Ovary (tissue), 9 donors: ENCODE measurements around the gene FLNA. TPM values are rescaled to one million over a fixed set of nuclear protein-coding genes. Genes with fewer than 3 reads are reported as not detected.

ENCODE experiments used
- DNase-seq, 5 donors: peaks; one replicate each; pipeline ENCODE4 v3.0.0-alpha.2; 2019 to 2020
- H3K27ac ChIP-seq, 2 donors: fragments of 200-600 bp; one replicate each; pipeline versions ENCODE4 v1.5.1 to v1.8.0; 2019 to 2022
- H3K27me3 ChIP-seq: fragments of 200-600 bp; one replicate; pipeline ENCODE4 v1.8.0; 2022
- H3K36me3 ChIP-seq: fragments of 200-600 bp; sonication (generic); one replicate; pipeline ENCODE4 v1.5.1; 2019
- H3K4me1 ChIP-seq: one replicate; pipeline ENCODE4 v1.8.1; 2013; ENCODE audit warnings: mild to moderate bottlenecking, moderate library complexity; ENCODE audit not compliant: insufficient read depth
- H3K4me3 ChIP-seq: fragments of 200-600 bp; sonication (generic); one replicate; pipeline ENCODE4 v1.5.1; 2017
- H3K9me3 ChIP-seq, 2 donors: fragments of 200-600 bp in 1 of 2; sonication (generic) in 1 of 2; one replicate each; pipeline versions ENCODE4 v1.5.1 to v1.8.1; 2013 to 2019; ENCODE audit warnings: mild to moderate bottlenecking in 1 of 2, moderate library complexity in 1 of 2
- CTCF ChIP-seq, 3 donors: fragments of 450-650 bp in 2 of 3; fragments of 200-600 bp in 1 of 3; IDR thresholded peaks; one replicate each; pipeline versions ENCODE4 v1.5.1 to v1.8.0; 2016 to 2022; ENCODE audit warnings: antibody characterized with exemption in 3 of 3, mild to moderate bottlenecking in 1 of 3
- EP300 ChIP-seq: sonication (generic); formaldehyde crosslinking; IDR thresholded peaks from one replicate; pipeline ENCODE4 v1.6.1; 2017; ENCODE audit warnings: antibody characterized with exemption
- POLR2A ChIP-seq: fragments of 450-650 bp; IDR thresholded peaks from one replicate; pipeline ENCODE4 v1.6.1; 2017; ENCODE audit warnings: antibody characterized with exemption, mild to moderate bottlenecking, moderate library complexity
- WGBS, 3 donors: extraction: QIAGEN DNeasy Blood & Tissue Kit in 1 of 3; methylation state at CpG; one replicate each; pipeline versions ENCODE4 v1.1.5 to v1.1.7; 2013 to 2017; 5-methylcytosine and 5-hydroxymethylcytosine counted together
- intact Hi-C, 4 donors: fragments of 100-400 bp; cut with DNase I; formaldehyde crosslinking; loops; one replicate each; pipeline versions ENCODE4 v1.11.0 to v1.15.1; 2022 to 2023
- polyA plus RNA-seq, 2 donors: library from polyadenylated mRNA; stranded (reverse); fragments of 200-250 nt in 1 of 2; fragments of 350-450 nt in 1 of 2; fragmentation: Illumina TruSeq in 1 of 2; extraction: RNeasy Lipid Tissue Mini Kit (QIAGEN cat#74804) in 1 of 2; gene quantifications; one replicate each; pipeline ENCODE4 v1.2.3, GENCODE V29; 2013 to 2014
- total RNA-seq, 7 donors: library from RNA; depleted of rRNA in 2 of 7; stranded (reverse); fragments of >200 nt in 2 of 7; fragmentation: NEBNext Ultra II Directional in 3 of 7; extraction: Animal tissue kit (Norgen Biotek cat#: 25700) in 3 of 7; gene quantifications; one replicate each; pipeline versions ENCODE4 v1.1.0 to v1.2.4, GENCODE V29; 2016 to 2023
- donor health status: DM: no; HTN: no; CAD: no; lungs with moderate emphysema.
- donor health status: DM: no; HTN: no; CAD: no.
- donor health status: Bipolar disorder and iron deficiency.
- donor health status: DM: yes; HTN: yes; CAD: no.
- donor health status: DM: no; HTN: no; CAD: no.
- donor health status: DM: yes; HTN: yes; CAD: no.

FLNA gene
- total and polyA plus RNA-seq, 9 donors, result 327 to 2,249 (median 885) TPM

DNA sequence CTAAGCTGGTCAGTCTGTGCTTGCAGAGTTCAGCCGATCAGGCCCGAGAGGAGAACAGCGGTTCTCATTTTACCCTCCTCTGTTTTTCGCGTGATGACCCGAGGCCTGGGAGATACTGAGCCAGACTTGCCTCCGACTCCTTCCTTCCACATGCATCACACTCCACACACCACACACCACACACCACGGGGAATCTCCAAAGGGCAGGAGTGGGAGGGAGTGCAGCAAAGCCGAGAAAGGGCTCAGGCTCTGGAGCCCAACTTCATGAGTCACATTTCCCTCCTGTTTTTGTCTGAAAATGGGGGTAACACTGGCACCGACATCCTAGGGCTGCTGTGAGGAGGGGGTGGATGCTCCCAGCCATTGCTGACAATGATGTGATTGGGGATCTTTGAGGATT lies 39.9 kb downstream of the FLNA start:
- Histone ChIP-seq H3K27me3 (no peaks in the 10 kb centered on the region), H3K4me1 (no peaks in the 10 kb centered on the region), H3K36me3 (no peaks in the 10 kb centered on the region), H3K9me3 (no peaks in the 10 kb centered on the region), H3K27ac (no peak overlapping the region), H3K4me3 (no peak overlapping the region)
- WGBS, 3 donors, result 56 to 64% (median 62%) methylated on average over 10 of the region's 10 CpGs
- TF ChIP-seq CTCF (IDR thresholded peaks at IDR 0.05) (no peak), EP300 (no peak), POLR2A (no peak)
- DNase-seq, result no peak
- intact Hi-C loops, result no loop called here

GRCh38 chrX:154333837-154334271 lies 40.6 kb downstream of the FLNA start:
- 69 to 74% (median 72%) methylated on average over 6 of the region's 6 CpGs for WGBS, 3 donors

DNA sequence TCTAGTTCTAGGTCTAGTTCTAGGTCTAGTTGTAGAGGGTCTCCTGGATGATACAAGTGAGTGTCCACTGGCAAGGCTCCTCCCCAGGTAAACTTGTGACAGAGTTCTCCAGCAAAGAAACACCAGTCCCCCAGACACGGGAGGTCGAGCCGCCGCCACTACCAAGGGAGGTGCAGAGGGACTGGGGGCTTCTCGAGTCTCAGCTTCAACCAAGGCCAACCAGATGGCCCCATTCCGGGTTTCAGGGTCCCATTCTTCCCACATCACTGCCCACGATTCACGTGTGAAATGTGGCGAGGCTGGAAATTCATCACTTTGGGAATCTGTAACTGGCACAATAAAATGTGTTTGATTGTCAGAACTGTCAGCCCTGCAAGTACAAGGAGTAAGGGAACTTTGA lies 41.3 kb downstream of the FLNA start:
- Histone ChIP-seq H3K4me3 (no peak overlapping the region), H3K36me3 (no peaks in the 10 kb centered on the region), H3K9me3 (no peaks in the 10 kb centered on the region), H3K27ac (no peak overlapping the region), H3K27me3 (no peaks in the 10 kb centered on the region), H3K4me1 (no peaks in the 10 kb centered on the region)
- WGBS, 3 donors, result 83 to 92% (median 87%) methylated on average over 9 of the region's 9 CpGs
- DNase-seq, result no peak
- intact Hi-C loops, result no loop called here
- TF ChIP-seq CTCF (IDR thresholded peaks at IDR 0.05) (no peak), EP300 (no peak), POLR2A (no peak)

More at GRCh38 chrX:154333837-154334271, 40.6 kb downstream of the FLNA start:
- Histone ChIP-seq H3K36me3 (no peaks in the 10 kb centered on the region), H3K27me3 (no peaks in the 10 kb centered on the region), H3K4me3 (no peak overlapping the region), H3K9me3 (no peaks in the 10 kb centered on the region), H3K4me1 (no peaks in the 10 kb centered on the region), H3K27ac (no peak overlapping the region)
- DNase-seq, result no peak
- intact Hi-C loops, result no loop called here
- TF ChIP-seq POLR2A, result no peak

DNA sequence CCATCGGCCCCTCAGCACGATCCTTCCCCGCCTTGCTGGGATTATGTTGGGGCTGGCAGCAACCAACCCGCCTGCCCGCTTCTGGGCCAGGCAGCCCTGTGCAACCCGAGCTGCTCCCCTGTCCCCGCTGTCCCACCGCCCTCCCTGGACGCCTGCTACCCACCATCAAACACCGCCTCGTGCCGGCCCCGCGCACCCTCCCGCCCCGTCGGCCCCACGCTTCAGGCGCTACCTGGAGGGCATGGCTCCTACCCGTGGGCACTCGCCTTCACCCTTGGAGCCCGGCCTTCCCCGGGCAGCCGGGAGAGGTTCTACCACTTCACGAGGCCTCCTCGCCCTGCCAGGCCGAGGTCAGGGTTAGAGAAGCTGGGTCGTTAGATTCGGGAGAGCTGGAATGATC lies 41.9 kb downstream of the FLNA start:
- Histone ChIP-seq H3K36me3 (no peaks in the 10 kb centered on the region), H3K4me3 (no peak overlapping the region), H3K27ac (no peak overlapping the region), H3K9me3 (no peaks in the 10 kb centered on the region), H3K4me1 (no peaks in the 10 kb centered on the region), H3K27me3 (no peaks in the 10 kb centered on the region)
- no peak for DNase-seq
- TF ChIP-seq POLR2A, result no peak
- no peak for TF ChIP-seq EP300
- no peak for TF ChIP-seq CTCF (IDR thresholded peaks at IDR 0.05)
- intact Hi-C loops, result no loop called here
- 87 to 91% (median 91%) methylated on average over 29 of the region's 29 CpGs for WGBS, 3 donors

- Histone ChIP-seq H3K36me3 (no peaks in the 10 kb centered on the region), H3K4me1 (peaks cover 2% of the 10 kb centered on the region), H3K27me3 (no peaks in the 10 kb centered on the region), H3K4me3 (no peak overlapping the region), H3K9me3 (no peaks in the 10 kb centered on the region), H3K27ac (no peak overlapping the region)
- intact Hi-C loops, result no loop called here
- no peak for DNase-seq
- 76 to 78% (median 77%) methylated on average over 10 of the region's 10 CpGs for WGBS, 3 donors
- no peak for TF ChIP-seq EP300
- no peak for TF ChIP-seq CTCF (IDR thresholded peaks at IDR 0.05)
- no peak for TF ChIP-seq POLR2A
Observed at GRCh38 chrX:154329294-154329693, 45.1 kb downstream of the FLNA start.
